Neural progenitor cell (in vitro differentiated cells): Measurements from ENCODE around the gene ATP6V0C. TPM values are rescaled to one million over a fixed set of nuclear protein-coding genes. Genes with fewer than 3 reads are reported as not detected.
"Not testable (repeated sequence)": the region's sequence is repeated elsewhere in the genome, so short reads cannot be mapped to it uniquely, and the experiment has no call there.

Experiments used
- DNase-seq: peaks from one replicate; pipeline ENCODE4 v3.0.0-alpha.2; 2016; ENCODE audit warnings: low spot score
- H2AFZ ChIP-seq: fragments of 200-600 bp; sonication (generic); replicated peaks from 2 replicates; pipeline ENCODE4 v1.6.1; 2016; ENCODE audit warnings: antibody characterized with exemption
- H3F3A ChIP-seq: fragments of 200-600 bp; sonication (generic); 2 replicates; pipeline ENCODE4 v1.6.1; 2016; ENCODE audit warnings: antibody characterized with exemption, low read depth
- H3K27ac ChIP-seq: fragments of 200-600 bp; sonication (generic); 2 replicates; pipeline ENCODE4 v1.5.1; 2016; ENCODE audit warnings: mild to moderate bottlenecking
- H3K27me3 ChIP-seq: fragments of 200-600 bp; sonication (generic); 2 replicates; pipeline ENCODE4 v1.6.1; 2016; ENCODE audit warnings: mild to moderate bottlenecking, moderate library complexity
- H3K36me3 ChIP-seq: fragments of 200-600 bp; sonication (generic); 2 replicates; pipeline ENCODE4 v1.5.1; 2016
- H3K4me1 ChIP-seq: fragments of 200-600 bp; sonication (generic); 2 replicates; pipeline ENCODE4 v1.6.1; 2016; ENCODE audit warnings: mixed run types
- H3K4me2 ChIP-seq: fragments of 200-600 bp; sonication (generic); 2 replicates; pipeline ENCODE4 v1.6.1; 2016
- H3K4me3 ChIP-seq: fragments of 200-600 bp; sonication (generic); 2 replicates; pipeline ENCODE4 v1.5.1; 2016
- H3K79me2 ChIP-seq: fragments of 200-600 bp; sonication (generic); 2 replicates; pipeline ENCODE4 v1.6.1; 2016; ENCODE audit warnings: low read depth
- H3K9ac ChIP-seq: fragments of 200-600 bp; sonication (generic); 2 replicates; pipeline ENCODE4 v1.6.1; 2016
- H3K9me3 ChIP-seq: fragments of 200-600 bp; sonication (generic); 2 replicates; pipeline ENCODE4 v1.5.1; 2016; ENCODE audit warnings: low read depth
- H4K20me1 ChIP-seq: fragments of 200-600 bp; sonication (generic); 2 replicates; pipeline ENCODE4 v1.6.1; 2016; ENCODE audit warnings: low read depth
- H3K27ac Mint-ChIP-seq: 3 replicates; pipeline ENCODE4 v1.8.0; 2021; ENCODE audit warnings: mixed read lengths
- H3K27me3 Mint-ChIP-seq: 2 replicates; pipeline ENCODE4 v1.8.0; 2022; ENCODE audit warnings: low read depth, mild to moderate bottlenecking, inconsistent platforms, moderate library complexity, mixed read lengths; ENCODE audit not compliant: insufficient read depth
- H3K36me3 Mint-ChIP-seq: 3 replicates; pipeline ENCODE4 v1.8.0; 2021; ENCODE audit warnings: mixed read lengths
- H3K4me1 Mint-ChIP-seq: 3 replicates; pipeline ENCODE4 v1.8.0; 2021; ENCODE audit warnings: mixed read lengths
- H3K4me3 Mint-ChIP-seq: 3 replicates; pipeline ENCODE4 v1.8.0; 2021; ENCODE audit warnings: mild to moderate bottlenecking, moderate library complexity, mixed read lengths
- H3K9me3 Mint-ChIP-seq: 3 replicates; pipeline ENCODE4 v1.8.0; 2020; ENCODE audit warnings: mixed read lengths
- CTCF ChIP-seq: fragments of 200-600 bp; sonication (generic); IDR thresholded peaks from 2 replicates; pipeline ENCODE4 v1.5.1; 2017; ENCODE audit warnings: antibody characterized with exemption, mild to moderate bottlenecking
- EZH2 ChIP-seq: fragments of 200-600 bp; sonication (generic); IDR thresholded peaks from 2 replicates; pipeline ENCODE4 v1.6.1; 2017; ENCODE audit warnings: antibody characterized with exemption, mild to moderate bottlenecking, moderate library complexity
- EZH2phosphoT487 ChIP-seq: fragments of 200-600 bp; sonication (generic); IDR thresholded peaks from 2 replicates; pipeline ENCODE4 v1.6.1; 2017; ENCODE audit warnings: antibody characterized with exemption
- total RNA-seq: library from RNA; depleted of rRNA; stranded (reverse); fragments of >200 nt; gene quantifications from 2 replicates; pipeline ENCODE4 v1.2.3, GENCODE V29; 2015; ENCODE audit warnings: low replicate concordance

Gene ATP6V0C
- total RNA-seq, 1 donor from 2014 or later, result 11.6 TPM

GRCh38 chr16:2533912-2534311 is 20.2 kb downstream of the ATP6V0C start:
- H3K36me3 Mint-ChIP-seq, result no peaks in the 10 kb centered on the region
- Histone ChIP-seq H2AFZ (no peak overlapping the region), H3K4me3 (no peak overlapping the region), H3K4me1 (no peaks in the 10 kb centered on the region), H3K36me3 (no peaks in the 10 kb centered on the region), H3K27ac (no peak overlapping the region), H3K9me3 (no peaks in the 10 kb centered on the region), H3K79me2 (peaks cover 5% of the 10 kb centered on the region), H3K4me2 (no peak overlapping the region), H3K27me3 (peaks cover 13% of the 10 kb centered on the region), H4K20me1 (peaks cover 4% of the 10 kb centered on the region), H3K9ac (no peak overlapping the region), H3F3A (peaks cover 11% of the 10 kb centered on the region)
- no peak for DNase-seq
- H3K9me3 Mint-ChIP-seq, result no peaks in the 10 kb centered on the region
- H3K27ac Mint-ChIP-seq, result no peak overlapping the region
- peak overlapping the region; percentile 79 for H3K4me3 Mint-ChIP-seq
- TF ChIP-seq EZH2phosphoT487, result no peak
- TF ChIP-seq CTCF, result no peak
- TF ChIP-seq EZH2, result no peak
- H3K4me1 Mint-ChIP-seq, result peaks cover 26% of the 10 kb centered on the region
- H3K27me3 Mint-ChIP-seq, result peaks cover 24% of the 10 kb centered on the region

GRCh38 chr16:2534335-2534734 is 20.6 kb downstream of the ATP6V0C start:
- not testable (repeated sequence) for H3K9ac ChIP-seq, H3K9me3 Mint-ChIP-seq, H3K36me3 ChIP-seq, H4K20me1 ChIP-seq, H3K4me3 ChIP-seq, H3K27ac ChIP-seq, H3K4me1 ChIP-seq, H3K4me2 ChIP-seq, H3K79me2 ChIP-seq, H3K9me3 ChIP-seq, H3K36me3 Mint-ChIP-seq, DNase-seq, H3K27ac Mint-ChIP-seq, H2AFZ ChIP-seq
- Mint-ChIP-seq H3K4me3 (peak overlapping the region; percentile 79), H3K27me3 (peaks cover 24% of the 10 kb centered on the region), H3K4me1 (peaks cover 28% of the 10 kb centered on the region)
- H3F3A ChIP-seq, result peaks cover 11% of the 10 kb centered on the region
- peaks cover 13% of the 10 kb centered on the region for H3K27me3 ChIP-seq

- Mint-ChIP-seq H3K27ac (no peak overlapping the region), H3K36me3 (no peaks in the 10 kb centered on the region), H3K4me1 (peaks cover 31% of the 10 kb centered on the region), H3K4me3 (peak overlapping the region; percentile 63), H3K27me3 (peaks cover 20% of the 10 kb centered on the region), H3K9me3 (no peaks in the 10 kb centered on the region)
- Histone ChIP-seq H3K36me3 (no peaks in the 10 kb centered on the region), H3K9me3 (no peaks in the 10 kb centered on the region), H3K4me3 (no peak overlapping the region), H3F3A (peaks cover 6% of the 10 kb centered on the region), H3K27ac (no peak overlapping the region), H3K79me2 (peaks cover 22% of the 10 kb centered on the region), H3K27me3 (peaks cover 13% of the 10 kb centered on the region), H3K4me2 (no peak overlapping the region), H3K4me1 (no peaks in the 10 kb centered on the region), H2AFZ (no peak overlapping the region), H3K9ac (no peak overlapping the region), H4K20me1 (peaks cover 16% of the 10 kb centered on the region)
- no peak for TF ChIP-seq EZH2
- no peak for TF ChIP-seq CTCF
- TF ChIP-seq EZH2phosphoT487, result no peak
- no peak for DNase-seq
Observed at GRCh38 chr16:2535625-2536013, 21.9 kb downstream of the ATP6V0C start.

- no peaks in the 10 kb centered on the region for H3K4me1 ChIP-seq
- no peak within 1 kb of the TSS for H3K27ac ChIP-seq
- DNase-seq, result peak; percentile 99
- peaks cover 30% of the 10 kb centered on the region for H3K4me1 Mint-ChIP-seq
- peak within 1 kb of the TSS; percentile 87 for H3K4me3 Mint-ChIP-seq
- H3K9me3 Mint-ChIP-seq, result no peaks in the 10 kb centered on the region
- H3K4me2 ChIP-seq, result peak within 1 kb of the TSS; percentile 84
- no peak within 1 kb of the TSS for H3K27ac Mint-ChIP-seq
- H3K36me3 ChIP-seq, result no peaks in the 10 kb centered on the region
- H4K20me1 ChIP-seq, result peaks cover 16% of the 10 kb centered on the region
- no peaks in the 10 kb centered on the region for H3K9me3 ChIP-seq
- peaks cover 30% of the 10 kb centered on the region for H3K79me2 ChIP-seq
- no peak within 1 kb of the TSS for H2AFZ ChIP-seq
- peaks cover 10% of the 10 kb centered on the region for H3K27me3 ChIP-seq
- H3K27me3 Mint-ChIP-seq, result peaks cover 15% of the 10 kb centered on the region
- H3F3A ChIP-seq, result no peaks in the 10 kb centered on the region
- no peak within 1 kb of the TSS for H3K9ac ChIP-seq
- no peaks in the 10 kb centered on the region for H3K36me3 Mint-ChIP-seq
- peak within 1 kb of the TSS; percentile 64 for H3K4me3 ChIP-seq
- TF ChIP-seq CTCF (no peak), EZH2 (no peak), EZH2phosphoT487 (no peak)
Observed at GRCh38 chr16:2537451-2538379, 24.0 kb downstream of the ATP6V0C start, which contains the start of gene PDPK1. Gene PDPK1, plus strand, starts transcription at chr16:2538021. Its CDS starts 92 bp downstream, at chr16:2538113.

- H3K4me1 ChIP-seq, H3K36me3 ChIP-seq, H3K36me3 Mint-ChIP-seq, H3K27me3 Mint-ChIP-seq, H2AFZ ChIP-seq, H3K9me3 ChIP-seq, DNase-seq, H3K27ac Mint-ChIP-seq, H3K9ac ChIP-seq, H3K9me3 Mint-ChIP-seq, H3K27me3 ChIP-seq, H3F3A ChIP-seq, H3K27ac ChIP-seq: not testable (repeated sequence)
- H3K4me2 ChIP-seq, result peak overlapping the region; percentile 84
- peaks cover 36% of the 10 kb centered on the region for H3K79me2 ChIP-seq
- H3K4me3 ChIP-seq, result peak overlapping the region; percentile 64
- Mint-ChIP-seq H3K4me1 (peaks cover 22% of the 10 kb centered on the region), H3K4me3 (peak overlapping the region; percentile 85)
- H4K20me1 ChIP-seq, result peaks cover 16% of the 10 kb centered on the region
Observed at GRCh38 chr16:2539192-2539844, 25.6 kb downstream of the ATP6V0C start.
